ENCODE data around the gene BACH1. TPM values are rescaled to one million over a fixed set of nuclear protein-coding genes. Genes with fewer than 3 reads are reported as not detected.

BACH1 gene
- total RNA-seq, 2 experiments from 2014 or later = 21.6 to 26.2 TPM

DNA sequence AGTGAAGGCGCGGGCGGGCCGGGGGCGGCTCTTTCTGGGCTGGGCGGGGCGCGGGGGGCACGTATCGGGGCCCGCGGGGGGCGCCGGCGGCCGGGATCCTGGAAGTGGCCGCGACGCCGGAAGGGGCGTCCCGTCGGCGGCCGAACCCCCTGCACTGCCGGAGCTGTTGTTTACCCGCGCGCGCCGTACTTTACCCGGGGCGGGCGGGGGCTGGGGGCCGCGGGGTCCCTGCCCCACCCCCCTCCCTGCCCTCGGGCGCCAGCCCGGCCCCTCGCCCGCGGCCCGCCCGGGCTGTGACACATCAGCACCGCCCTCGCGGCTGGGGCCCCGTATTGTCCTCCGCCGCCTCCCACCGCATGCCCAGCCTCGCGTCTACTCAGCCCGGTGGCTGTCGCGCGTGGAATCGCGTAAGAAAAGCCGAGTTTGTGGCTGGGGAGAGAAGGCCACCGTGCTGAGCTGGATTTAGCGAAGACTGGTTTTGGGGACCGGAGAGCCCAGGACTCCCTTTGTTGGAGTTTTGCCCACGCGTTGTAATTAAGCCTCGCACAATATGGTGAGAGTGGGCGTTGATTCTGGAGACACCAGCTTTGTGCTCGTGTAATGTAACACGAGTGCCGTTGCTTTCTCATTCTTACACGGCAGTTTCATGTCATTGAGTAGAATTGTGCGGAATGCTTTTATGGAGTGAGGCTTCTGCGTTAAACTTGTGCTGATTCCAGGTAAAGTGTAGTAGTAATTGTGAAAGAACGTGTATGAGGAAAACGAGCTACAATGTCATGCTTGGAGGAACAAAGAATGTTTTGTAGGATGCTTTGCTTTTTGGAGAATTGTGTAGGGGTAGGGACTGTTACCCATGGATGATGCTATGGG is 559 bp downstream of the BACH1 start:
- ChIA-PET POLR2A (interaction anchor here (0.6 to 4.1 kb wide), 23 partner anchors 9 to 467 kb away, joined by 3 to 69 read pairs (median 4); partner anchors contain the start of genes CCT8, LTN1 and USP16), CTCF (interaction anchor here (0.6 to 4.7 kb wide), 13 partner anchors 9 to 226 kb away, joined by 3 to 15 read pairs (median 5); partner anchors contain the start of gene CCT8)
- H3K9me3 Mint-ChIP-seq = no peaks in the 10 kb centered on the region

DNA sequence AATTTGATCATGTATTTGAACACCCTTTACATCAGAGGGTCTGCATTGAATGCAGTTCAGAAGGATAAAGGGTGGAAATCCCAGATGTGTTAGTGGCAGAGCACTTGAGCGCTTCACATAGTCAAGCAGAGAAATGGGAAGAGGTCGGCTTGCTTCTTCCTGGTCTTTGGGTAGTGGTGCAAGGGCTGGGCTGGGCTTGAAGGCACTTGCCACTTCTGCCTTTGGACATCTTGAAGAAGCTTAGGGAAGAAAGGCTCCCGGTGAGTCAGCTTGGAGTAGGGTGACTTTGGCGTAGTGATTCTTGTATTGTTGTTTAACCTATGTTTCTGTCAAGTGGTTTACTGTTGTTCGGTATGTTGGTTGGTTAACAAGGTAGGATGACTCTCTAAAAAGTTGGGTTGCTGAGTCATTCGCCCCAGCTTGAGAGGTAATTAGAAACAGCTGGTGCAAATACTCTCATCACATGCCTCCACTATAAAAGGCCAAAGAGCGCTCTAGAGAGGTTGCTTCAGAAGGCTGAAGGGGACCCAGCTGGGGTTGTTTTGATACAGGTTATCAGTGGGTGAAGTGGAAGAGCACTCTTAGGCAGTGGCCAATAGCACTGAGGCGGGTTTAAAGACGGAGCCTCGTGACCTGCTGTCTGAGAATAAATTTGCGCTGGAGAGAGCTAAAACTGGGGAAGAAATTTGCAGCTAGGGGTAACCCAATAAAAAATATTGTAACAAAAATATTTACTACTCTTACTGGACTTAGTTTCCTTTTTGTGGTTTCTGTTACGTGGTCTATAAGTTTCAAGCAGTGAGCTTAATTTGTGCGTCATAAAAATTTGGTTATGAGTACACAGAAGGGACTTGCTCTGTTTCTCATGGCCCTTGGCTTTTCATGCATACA is 1.4 kb downstream of the BACH1 start:
- H3K9me3 Mint-ChIP-seq = no peaks in the 10 kb centered on the region
- CTCF ChIA-PET = interaction anchor here (1.1 to 4.7 kb wide), 11 partner anchors 10 to 227 kb away, joined by 4 to 15 read pairs (median 6); partner anchors contain the start of gene CCT8
- H3K27me3 Mint-ChIP-seq = peaks cover 12% of the 10 kb centered on the region
- H3K36me3 Mint-ChIP-seq (ENCODE audit: low read depth) = peaks cover 2% of the 10 kb centered on the region
- H3K4me3 Mint-ChIP-seq = peak overlapping the region; percentile 82
- H3K27ac Mint-ChIP-seq = peak overlapping the region; percentile 77
- POLR2A ChIA-PET = interaction anchor here (0.6 to 4.1 kb wide), 24 partner anchors 8 to 468 kb away, joined by 3 to 69 read pairs (median 4); partner anchors contain the start of genes CCT8, LTN1 and USP16
- peaks cover 45% of the 10 kb centered on the region for H3K4me1 Mint-ChIP-seq
- peak; percentile 56 for DNase-seq

More for the DNA sequence above, 559 bp downstream of the BACH1 start:
- H3K4me3 Mint-ChIP-seq = peak overlapping the region; percentile 82
- DNase-seq = peak; percentile 68
- H3K36me3 Mint-ChIP-seq (ENCODE audit: low read depth) = peaks cover 2% of the 10 kb centered on the region
- H3K27me3 Mint-ChIP-seq = peaks cover 12% of the 10 kb centered on the region
- H3K4me1 Mint-ChIP-seq = peaks cover 44% of the 10 kb centered on the region
- peak overlapping the region; percentile 77 for H3K27ac Mint-ChIP-seq

DNA sequence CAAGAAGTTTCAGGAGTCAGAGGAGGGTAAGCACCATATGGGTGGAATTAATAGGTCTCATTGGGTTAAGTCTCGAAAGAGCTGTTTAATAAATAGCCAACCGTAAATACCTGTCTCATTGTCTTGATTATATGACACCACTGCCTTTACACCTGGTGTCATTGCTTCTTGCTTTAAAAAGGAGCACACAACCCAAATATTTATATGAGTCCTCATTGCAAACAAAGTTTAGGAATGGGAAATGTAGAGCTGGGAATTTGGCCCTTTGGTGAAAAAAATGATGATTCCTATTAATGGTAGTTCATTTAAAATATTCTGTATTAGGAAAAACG is 2.1 kb downstream of the BACH1 start:
- ChIA-PET CTCF (interaction anchor here (1.1 to 4.7 kb wide), 11 partner anchors 11 to 227 kb away, joined by 4 to 15 read pairs (median 6); partner anchors contain the start of gene CCT8), POLR2A (interaction anchor here (0.7 to 4.1 kb wide), 13 partner anchors 9 to 276 kb away, joined by 3 to 69 read pairs (median 7); partner anchors contain the start of genes CCT8 and USP16)
- Mint-ChIP-seq H3K36me3 (ENCODE audit: low read depth) (peaks cover 5% of the 10 kb centered on the region), H3K27ac (peak overlapping the region; percentile 77), H3K4me1 (peaks cover 44% of the 10 kb centered on the region), H3K4me3 (peak overlapping the region; percentile 82), H3K9me3 (no peaks in the 10 kb centered on the region), H3K27me3 (peaks cover 12% of the 10 kb centered on the region)
- DNase-seq = no peak

DNA sequence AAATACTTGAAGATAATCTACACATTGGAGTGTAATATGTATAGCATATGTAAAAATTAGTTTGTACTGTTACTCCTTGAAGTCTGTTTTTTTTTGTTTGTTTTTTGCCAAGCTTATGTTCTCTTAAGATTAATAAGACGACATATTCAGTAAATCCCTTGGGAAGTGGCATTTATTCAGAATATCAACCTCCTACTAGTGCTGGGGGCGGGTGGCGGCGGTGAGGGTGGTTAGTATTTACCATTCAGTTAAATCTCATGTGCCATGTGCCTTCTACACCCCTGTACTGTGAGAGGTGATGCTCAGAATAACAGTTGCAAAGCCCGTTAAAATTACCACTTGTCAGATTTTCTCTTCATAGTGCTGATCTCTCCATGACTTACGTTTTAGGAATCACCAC is 3.0 kb downstream of the BACH1 start:
- H3K9me3 Mint-ChIP-seq = no peaks in the 10 kb centered on the region
- POLR2A ChIA-PET = interaction anchor here (0.9 to 4.1 kb wide), 3 partner anchors 17 to 277 kb away, joined by 3 to 69 read pairs (median 9); partner anchors contain the start of gene USP16
- H3K4me3 Mint-ChIP-seq = no peak overlapping the region
- DNase-seq = no peak
- peaks cover 8% of the 10 kb centered on the region for H3K27me3 Mint-ChIP-seq
- H3K27ac Mint-ChIP-seq = no peak overlapping the region
- peaks cover 12% of the 10 kb centered on the region for H3K36me3 Mint-ChIP-seq (ENCODE audit: low read depth)
- peaks cover 47% of the 10 kb centered on the region for H3K4me1 Mint-ChIP-seq
- CTCF ChIA-PET = interaction anchor here (1.0 to 4.7 kb wide), 5 partner anchors 13 to 214 kb away, joined by 4 to 15 read pairs (median 9); no protein-coding TSS in a partner anchor

DNA sequence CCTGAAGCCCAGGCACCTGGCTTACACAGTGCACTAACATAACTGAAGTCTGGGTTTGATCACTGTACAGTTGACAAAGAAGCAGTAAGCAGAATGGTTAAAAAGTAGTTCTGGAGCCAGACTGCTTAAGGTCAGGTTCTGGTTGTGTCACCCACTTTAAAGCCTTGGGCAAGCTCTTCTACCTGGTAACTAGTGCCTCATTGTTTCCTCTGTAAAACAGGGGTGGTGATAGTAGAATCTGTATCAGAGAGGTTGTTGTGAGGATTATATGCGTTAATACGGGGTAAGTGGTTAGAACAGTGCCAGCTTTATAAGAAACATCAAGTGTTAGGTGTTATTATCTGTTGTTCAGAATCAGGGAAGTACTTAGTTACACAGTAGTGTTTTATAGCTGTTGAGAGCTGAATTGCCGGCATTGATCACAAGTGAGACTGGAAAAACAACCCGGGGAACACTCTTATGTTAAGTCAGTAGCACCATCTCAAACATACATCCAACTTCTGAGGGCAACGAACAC is 3.7 kb downstream of the BACH1 start:
- Mint-ChIP-seq H3K4me1 (peaks cover 45% of the 10 kb centered on the region), H3K4me3 (no peak overlapping the region), H3K36me3 (ENCODE audit: low read depth) (peaks cover 12% of the 10 kb centered on the region), H3K9me3 (no peaks in the 10 kb centered on the region), H3K27me3 (peaks cover 3% of the 10 kb centered on the region), H3K27ac (no peak overlapping the region)
- POLR2A ChIA-PET = interaction anchor here (0.6 to 0.9 kb wide), 2 partner anchors 12 to 278 kb away, joined by 3 read pairs; partner anchors contain the start of gene USP16
- no peak for DNase-seq
- CTCF ChIA-PET = interaction anchor here (0.8 to 1.2 kb wide), 3 partner anchors 46 to 212 kb away, joined by 3 to 4 read pairs (median 4); no protein-coding TSS in a partner anchor

DNA sequence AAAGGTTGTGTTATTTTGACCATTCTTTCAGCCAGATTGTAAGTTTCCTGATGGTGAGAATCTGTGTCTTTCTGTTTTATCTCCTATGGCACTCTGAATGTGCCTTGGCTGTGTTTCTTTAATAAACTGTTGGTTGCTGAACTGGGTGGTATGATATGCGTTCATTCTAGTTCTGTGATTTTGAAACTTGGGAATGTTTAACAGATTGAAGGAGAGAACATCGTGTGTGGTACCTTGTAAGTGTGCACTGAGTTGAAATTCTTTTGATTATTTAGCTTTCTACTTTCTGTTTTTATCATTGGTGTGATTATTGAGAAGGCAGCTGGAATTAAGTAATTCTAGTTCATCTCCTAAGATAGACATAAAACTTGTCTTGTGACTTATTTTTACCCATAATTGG is 4.6 kb downstream of the BACH1 start:
- CTCF ChIA-PET = interaction anchor here (0.8 to 1.2 kb wide), 2 partner anchors 45 to 68 kb away, joined by 3 to 4 read pairs; no protein-coding TSS in a partner anchor
- POLR2A ChIA-PET = no interaction called here
- peaks cover 44% of the 10 kb centered on the region for H3K4me1 Mint-ChIP-seq
- H3K36me3 Mint-ChIP-seq (ENCODE audit: low read depth) = peaks cover 12% of the 10 kb centered on the region
- H3K27ac Mint-ChIP-seq = no peak overlapping the region
- no peaks in the 10 kb centered on the region for H3K9me3 Mint-ChIP-seq
- DNase-seq = no peak
- no peaks in the 10 kb centered on the region for H3K27me3 Mint-ChIP-seq
- no peak overlapping the region for H3K4me3 Mint-ChIP-seq

DNA sequence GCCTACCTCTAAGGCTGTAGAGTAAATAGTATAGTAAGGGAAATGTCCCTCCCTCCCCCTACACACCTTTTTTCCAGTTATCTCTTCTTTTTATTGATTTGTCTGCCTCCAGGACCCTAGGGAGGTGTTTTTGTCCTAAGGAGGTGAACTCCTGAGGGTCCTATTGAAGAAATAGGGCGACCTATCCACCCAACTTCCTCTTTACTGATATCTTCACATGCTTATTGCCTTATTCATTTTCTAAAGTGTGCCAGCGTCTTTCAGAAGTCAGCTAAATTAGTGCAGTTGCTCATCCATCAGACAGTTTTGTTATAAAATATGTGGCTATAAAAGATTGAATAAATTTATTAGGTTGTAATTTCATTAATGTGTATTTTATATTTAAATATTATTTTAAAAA is 5.9 kb downstream of the BACH1 start:
- Mint-ChIP-seq H3K27me3 (no peaks in the 10 kb centered on the region), H3K4me1 (peaks cover 45% of the 10 kb centered on the region), H3K9me3 (no peaks in the 10 kb centered on the region), H3K36me3 (ENCODE audit: low read depth) (peaks cover 12% of the 10 kb centered on the region), H3K4me3 (no peak overlapping the region), H3K27ac (no peak overlapping the region)
- no peak for DNase-seq
- ChIA-PET CTCF (no interaction called here), POLR2A (no interaction called here)

DNA sequence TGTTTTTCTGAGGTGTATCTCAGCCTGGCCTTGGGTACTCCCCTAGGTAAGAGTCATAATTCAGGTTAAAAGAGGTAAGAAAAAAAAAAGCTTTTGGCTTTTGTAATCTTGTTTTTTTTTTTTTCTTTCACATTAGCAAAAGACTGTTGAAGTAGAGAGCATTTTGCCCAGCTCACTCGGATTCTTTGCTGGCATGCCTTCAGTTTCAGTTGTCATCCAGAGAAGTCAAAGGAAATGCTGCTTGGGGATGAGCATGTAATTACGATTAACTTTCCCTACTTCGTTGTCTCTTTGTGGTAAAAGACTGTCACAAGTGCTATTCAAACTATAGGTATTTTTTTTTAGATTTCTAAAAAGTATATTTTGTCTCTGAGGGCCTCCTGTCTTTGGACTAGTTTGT is 6.3 kb downstream of the BACH1 start:
- peaks cover 41% of the 10 kb centered on the region for H3K4me1 Mint-ChIP-seq
- POLR2A ChIA-PET = no interaction called here

DNA sequence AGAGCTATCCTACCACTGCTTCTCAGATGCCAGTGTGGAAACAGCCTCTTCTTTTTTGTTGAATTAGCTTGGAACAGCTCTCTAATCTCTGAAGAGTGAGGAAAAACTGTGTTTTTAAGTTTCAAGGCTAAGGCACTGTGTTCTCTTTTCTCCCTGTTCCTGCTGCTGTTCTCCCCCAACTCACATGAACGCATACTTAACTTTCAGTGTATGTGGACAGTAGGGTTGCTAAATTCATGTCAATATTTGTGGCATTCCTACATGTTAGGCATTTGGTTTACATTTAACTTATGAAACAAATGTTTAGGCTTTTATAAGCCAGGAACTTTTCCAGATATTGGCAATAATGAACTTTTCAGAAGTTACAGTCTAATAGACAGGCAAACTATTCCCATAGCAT is 6.8 kb downstream of the BACH1 start:
- peaks cover 13% of the 10 kb centered on the region for H3K36me3 Mint-ChIP-seq (ENCODE audit: low read depth)
- CTCF ChIA-PET = no interaction called here
- POLR2A ChIA-PET = no interaction called here
- peaks cover 36% of the 10 kb centered on the region for H3K4me1 Mint-ChIP-seq
- H3K27ac Mint-ChIP-seq = no peak overlapping the region
- no peaks in the 10 kb centered on the region for H3K9me3 Mint-ChIP-seq
- H3K4me3 Mint-ChIP-seq = no peak overlapping the region
- no peaks in the 10 kb centered on the region for H3K27me3 Mint-ChIP-seq
- DNase-seq = no peak

More for the DNA sequence above, 6.3 kb downstream of the BACH1 start:
- Mint-ChIP-seq H3K27me3 (no peaks in the 10 kb centered on the region), H3K36me3 (ENCODE audit: low read depth) (peaks cover 12% of the 10 kb centered on the region), H3K4me3 (no peak overlapping the region), H3K27ac (no peak overlapping the region), H3K9me3 (no peaks in the 10 kb centered on the region)
- CTCF ChIA-PET = no interaction called here
- no peak for DNase-seq

DNA sequence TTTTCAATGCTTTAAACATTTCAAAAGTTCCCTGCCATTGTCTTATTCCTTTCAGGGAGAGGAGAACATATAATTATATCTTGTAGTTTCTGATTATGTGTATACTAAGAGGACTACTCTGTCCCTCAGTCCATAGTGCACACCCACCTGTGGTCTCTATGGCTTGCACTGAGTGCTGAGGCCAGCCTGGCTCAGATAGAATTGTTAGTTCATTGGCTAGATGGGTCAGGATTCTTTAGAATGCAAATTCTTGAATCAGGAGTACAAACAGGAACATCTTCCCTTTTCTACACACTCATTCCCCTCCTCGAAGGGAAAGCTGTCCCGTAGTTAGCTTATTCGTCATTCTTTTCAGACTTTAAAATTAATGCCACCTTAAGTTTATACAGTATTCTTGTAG is 8.2 kb downstream of the BACH1 start:
- Mint-ChIP-seq H3K27ac (no peak overlapping the region), H3K4me3 (no peak overlapping the region), H3K27me3 (no peaks in the 10 kb centered on the region), H3K4me1 (peaks cover 25% of the 10 kb centered on the region), H3K9me3 (no peaks in the 10 kb centered on the region), H3K36me3 (ENCODE audit: low read depth) (peaks cover 15% of the 10 kb centered on the region)
- ChIA-PET CTCF (no interaction called here), POLR2A (no interaction called here)
- no peak for DNase-seq

DNA sequence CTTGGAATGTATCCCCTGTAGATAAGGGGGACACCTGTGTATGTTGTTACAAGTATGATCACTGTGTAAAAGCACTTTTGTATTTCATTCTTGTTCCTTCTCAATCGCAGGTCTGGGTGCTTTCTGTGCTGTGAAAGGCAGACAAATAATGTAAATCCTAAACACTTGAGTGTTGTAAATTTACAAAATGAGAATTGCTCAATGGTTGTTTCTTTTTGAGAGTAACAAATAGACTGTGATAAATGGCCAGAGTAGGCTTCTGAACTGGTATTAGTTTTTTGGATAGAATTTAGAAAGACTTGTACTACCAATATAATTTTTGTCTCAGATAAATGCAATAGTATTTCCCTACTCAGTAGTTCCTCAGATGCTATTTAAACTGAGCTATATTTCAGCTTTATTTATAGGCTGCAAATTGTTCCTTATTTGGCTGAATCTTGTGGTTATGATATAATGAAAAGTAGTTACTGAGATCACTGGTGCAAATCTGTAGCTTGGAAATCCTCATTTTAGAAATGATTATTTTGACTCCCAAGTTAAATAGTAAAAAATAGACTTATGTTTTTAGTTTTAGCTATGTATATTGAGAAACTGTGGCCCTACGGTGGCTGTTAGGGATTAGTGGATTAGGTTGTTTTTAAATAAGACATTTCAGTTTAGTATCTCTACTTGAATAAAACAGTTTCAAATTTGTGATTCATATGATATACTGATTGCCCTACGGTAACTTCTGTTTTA is 9.2 kb downstream of the BACH1 start:
- Mint-ChIP-seq H3K4me1 (peaks cover 18% of the 10 kb centered on the region), H3K9me3 (no peaks in the 10 kb centered on the region), H3K27me3 (no peaks in the 10 kb centered on the region), H3K36me3 (ENCODE audit: low read depth) (peaks cover 19% of the 10 kb centered on the region), H3K4me3 (no peak overlapping the region), H3K27ac (no peak overlapping the region)
- no peak for DNase-seq
- ChIA-PET POLR2A (interaction anchor here (1.4 kb wide), 1 partner anchor 8 kb away, joined by 4 read pairs; no protein-coding TSS in a partner anchor), CTCF (no interaction called here)

DNA sequence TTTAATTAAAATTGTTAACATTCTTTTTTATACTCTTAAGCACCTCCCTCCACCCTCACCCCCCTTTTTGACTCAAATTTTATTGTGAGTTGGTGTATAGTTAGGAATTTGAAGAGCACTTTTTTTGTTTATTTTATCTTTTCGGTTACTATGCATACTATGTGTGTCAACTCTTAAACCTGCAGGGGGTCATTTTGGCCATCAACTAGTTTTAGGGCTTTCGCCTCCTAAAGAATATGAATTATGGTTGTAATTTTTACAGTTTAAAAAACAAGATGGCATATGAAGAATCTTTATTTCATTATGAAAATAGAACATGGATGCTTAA is 9.7 kb downstream of the BACH1 start:
- H3K36me3 Mint-ChIP-seq (ENCODE audit: low read depth) = peaks cover 19% of the 10 kb centered on the region
- no peak for DNase-seq
- no peaks in the 10 kb centered on the region for H3K9me3 Mint-ChIP-seq
- no peak overlapping the region for H3K4me3 Mint-ChIP-seq
- CTCF ChIA-PET = interaction anchor here (0.7 kb wide), 1 partner anchor 230 kb away, joined by 3 read pairs; no protein-coding TSS in a partner anchor
- no peaks in the 10 kb centered on the region for H3K27me3 Mint-ChIP-seq
- H3K4me1 Mint-ChIP-seq = peaks cover 16% of the 10 kb centered on the region
- no peak overlapping the region for H3K27ac Mint-ChIP-seq
- POLR2A ChIA-PET = interaction anchor here (1.4 kb wide), 1 partner anchor 9 kb away, joined by 4 read pairs; no protein-coding TSS in a partner anchor

Measured in activated CD4-positive, alpha-beta memory T cell treated with anti-CD3 and anti-CD28 coated beads, Interleukin-2, amount 10 ng/mL, durations not matched to agents 7 days and 5 days (primary cell).